GM12878 (cell line): ENCODE results near the gene PHLDA3. TPM values are rescaled to one million over a fixed set of nuclear protein-coding genes. Genes with fewer than 3 reads are reported as not detected.

ENCODE experiments used
- ATAC-seq: fragments of 200-7000 bp; cut with Tn5 transposase; 3 replicates; pipeline ENCODE4 v1.9.1; 2020; ENCODE audit warnings: mild to moderate bottlenecking, moderate library complexity
- BruUV-seq: library from RNA; stranded (reverse); fragments of 400-500 nt; replicated peaks from 2 replicates; lab custom pipeline; 2021; lab: Mats Ljungman, UMichigan
- CTCF ChIA-PET: fragments of 300-600 bp; sonication (Branson Sonifier 250); formaldehyde crosslinking; extraction: SDS; loops from one replicate; lab custom pipeline; 2021; ENCODE audit warnings: inconsistent platforms; lab: Yijun Ruan, JAX
- POLR2A ChIA-PET: fragments of 350-600 bp; formaldehyde crosslinking; extraction: SDS; loops from one replicate; lab custom pipeline; 2021; ENCODE audit warnings: inconsistent platforms; lab: Charles Lee
- RAD21 ChIA-PET: fragments of 300-600 bp; sonication (Branson Sonifier 250); formaldehyde crosslinking; loops from one replicate; lab custom pipeline; 2023; ENCODE audit warnings: antibody characterized with exemption; ENCODE audit not compliant: unreplicated experiment; lab: Charles Lee
- SMC1A ChIA-PET: fragments of 300-600 bp; sonication (Branson Sonifier 250); formaldehyde crosslinking; loops from one replicate; lab custom pipeline; 2023; ENCODE audit not compliant: unreplicated experiment, uncharacterized antibody; lab: Charles Lee
- DNase-seq: peaks from one replicate; pipeline ENCODE4 v3.0.0-alpha.2; 2011; ENCODE audit warnings: low read depth, low spot score
- FAIRE-seq: peaks from 3 replicates; lab custom pipeline; 2011; peaks lifted over from hg19 to GRCh38; lab: Jason Lieb, UNC
- H2AFZ ChIP-seq: 2 replicates; pipeline ENCODE4 v1.6.0; 2011; ENCODE audit warnings: low read depth, low read length, control low read depth; ENCODE audit not compliant: control insufficient read depth
- H3K27ac ChIP-seq: 2 replicates; pipeline ENCODE4 v1.5.1; 2011; ENCODE audit warnings: control low read depth; ENCODE audit not compliant: control insufficient read depth, insufficient read depth
- H3K27me3 ChIP-seq, 2 experiments: replicated peaks in 1 of 2; 2 replicates each; pipeline versions ENCODE4 v1.6.0 to v1.6.1; 2011; ENCODE audit warnings: low read length in 1 of 2; ENCODE audit not compliant: control insufficient read depth in 2 of 2, insufficient read depth in 2 of 2
- H3K36me3 ChIP-seq, 2 experiments: 2 replicates each; pipeline ENCODE4 v1.5.1; 2011; ENCODE audit warnings: low read length in 1 of 2; ENCODE audit not compliant: control insufficient read depth in 2 of 2, insufficient read depth in 2 of 2
- H3K4me1 ChIP-seq: 2 replicates; pipeline ENCODE4 v1.6.1; 2011; ENCODE audit warnings: mild to moderate bottlenecking, low read length, moderate library complexity, mixed read lengths; ENCODE audit not compliant: control insufficient read depth, insufficient read depth
- H3K4me2 ChIP-seq: 2 replicates; pipeline ENCODE4 v1.6.0; 2011; ENCODE audit warnings: control low read depth; ENCODE audit not compliant: control insufficient read depth, insufficient read depth
- H3K4me3 ChIP-seq: fragments of 200-600 bp; sonication (generic); 2 replicates; pipeline ENCODE4 v1.5.1; 2016
- H3K79me2 ChIP-seq: 2 replicates; pipeline ENCODE4 v1.6.0; 2011; ENCODE audit warnings: low read length; ENCODE audit not compliant: control insufficient read depth, insufficient read depth
- H3K9ac ChIP-seq: 2 replicates; pipeline ENCODE4 v1.8.0; 2011; ENCODE audit warnings: low read length, control low read depth, mixed read lengths; ENCODE audit not compliant: control insufficient read depth, insufficient read depth
- H3K9me3 ChIP-seq: replicated peaks from 3 replicates; pipeline ENCODE4 v1.5.1; 2011; ENCODE audit warnings: mild to moderate bottlenecking, low read length; ENCODE audit not compliant: control insufficient read depth, insufficient read depth
- H4K20me1 ChIP-seq: 2 replicates; pipeline ENCODE4 v1.6.0; 2011; ENCODE audit not compliant: control insufficient read depth, insufficient read depth
- ASH2L ChIP-seq: fragments of 300-600, 200-600 bp; sonication (generic); IDR thresholded peaks from 2 replicates; pipeline ENCODE4 v1.6.1; 2017; ENCODE audit warnings: low read depth, mild to moderate bottlenecking, borderline replicate concordance
- ATF2 ChIP-seq: IDR thresholded peaks from 2 replicates; pipeline ENCODE4 v1.6.1; 2012; ENCODE audit warnings: low read length, inconsistent platforms
- BCL11A ChIP-seq: IDR thresholded peaks from 2 replicates; pipeline ENCODE4 v1.6.1; 2011; ENCODE audit warnings: low read depth, low read length
- BCL3 ChIP-seq: IDR thresholded peaks from 2 replicates; pipeline ENCODE4 v1.6.1; 2011; ENCODE audit warnings: borderline replicate concordance, low read depth, mild to moderate bottlenecking, moderate library complexity, low read length; ENCODE audit not compliant: insufficient read depth, poor library complexity, severe bottlenecking
- BHLHE40 ChIP-seq, 2 experiments: fragments of 450-650 bp in 1 of 2; IDR thresholded peaks; 2 replicates each; pipeline ENCODE4 v1.6.1; 2011 to 2017; ENCODE audit warnings: low read depth in 2 of 2, borderline replicate concordance in 1 of 2, improper control_type of control experiment in 1 of 2, low read length in 1 of 2, mild to moderate bottlenecking in 1 of 2
- CBX5 ChIP-seq: sonication (generic); IDR thresholded peaks from 2 replicates; pipeline ENCODE4 v1.6.1; 2016; ENCODE audit warnings: low read depth, moderate library complexity, mild to moderate bottlenecking, inconsistent platforms
- CREM ChIP-seq: IDR thresholded peaks from 2 replicates; pipeline ENCODE4 v1.6.1; 2014; ENCODE audit warnings: antibody characterized with exemption, low read depth
- ELK1 ChIP-seq: IDR thresholded peaks from 2 replicates; pipeline ENCODE4 v1.6.1; 2012; ENCODE audit warnings: low read depth, low read length, improper control_type of control experiment
- EP300 ChIP-seq, 2 experiments: fragments of 150-350 bp in 1 of 2; IDR thresholded peaks; 2 replicates each; pipeline ENCODE4 v1.6.1; 2011 to 2012; ENCODE audit warnings: low read depth in 2 of 2, low read length in 2 of 2, borderline replicate concordance in 1 of 2, improper control_type of control experiment in 1 of 2, inconsistent platforms in 1 of 2; ENCODE audit not compliant: control insufficient read depth in 1 of 2
- HSF1 ChIP-seq: fragments of 150-350 bp; IDR thresholded peaks from 2 replicates; pipeline ENCODE4 v1.6.1; 2014; ENCODE audit warnings: mild to moderate bottlenecking, low read depth, low read length
- IRF5 ChIP-seq: fragments of 450-650 bp; IDR thresholded peaks from 2 replicates; pipeline ENCODE4 v1.6.1; 2017; ENCODE audit warnings: borderline replicate concordance
- KAT2A ChIP-seq: conservative IDR thresholded peaks from 2 replicates; pipeline ENCODE4 v1.6.1; 2011; ENCODE audit warnings: low read depth, low read length; ENCODE audit not compliant: control insufficient read depth
- PAX8 ChIP-seq: fragments of 450-650 bp; IDR thresholded peaks from 2 replicates; pipeline ENCODE4 v1.6.1; 2017; ENCODE audit warnings: mild to moderate bottlenecking, moderate library complexity
- RAD51 ChIP-seq: fragments of 450-650 bp; IDR thresholded peaks from 2 replicates; pipeline ENCODE4 v1.6.1; 2016; ENCODE audit warnings: moderate library complexity, mild to moderate bottlenecking, inconsistent platforms
- RUNX3 ChIP-seq: IDR thresholded peaks from 2 replicates; pipeline ENCODE4 v1.6.1; 2012; ENCODE audit warnings: low read length, inconsistent platforms
- SP1 ChIP-seq: IDR thresholded peaks from one replicate; pipeline ENCODE4 v1.6.1; 2011; ENCODE audit warnings: low read depth, low read length
- SUZ12 ChIP-seq: fragments of 200-600 bp; sonication (generic); IDR thresholded peaks from one replicate; pipeline ENCODE4 v1.6.1; 2018; ENCODE audit warnings: antibody characterized with exemption, mild to moderate bottlenecking; ENCODE audit not compliant: unreplicated experiment
- TBL1XR1 ChIP-seq: IDR thresholded peaks from 2 replicates; pipeline ENCODE4 v1.6.1; 2012; ENCODE audit warnings: low read depth, low read length, improper control_type of control experiment
- WGBS: methylation state at CpG from one replicate; pipeline ENCODE4 v1.1.6; 2016; ENCODE audit warnings: low lambda C conversion rate; ENCODE audit not compliant: insufficient replicate concordance, insufficient coverage; ENCODE audit errors: missing lambda C conversion rate; 5-methylcytosine and 5-hydroxymethylcytosine counted together
- in situ Hi-C: fragments of 300-500 bp; cut with MboI; formaldehyde crosslinking; loops from 9 replicates; pipeline ENCODE4 v1.14.3; 2018; ENCODE audit warnings: mixed read lengths
- intact Hi-C: fragments of 100-400 bp; cut with micrococcal nuclease; formaldehyde crosslinking; loops from one replicate; pipeline ENCODE4 v1.14.2; 2022; ENCODE audit not compliant: unreplicated experiment
- polyA plus RNA-seq, 11 experiments: library from polyadenylated mRNA; depleted of rRNA in 4 of 11; unstranded in 6 of 11; stranded (reverse) in 5 of 11; fragments of >200 nt; fragmentation: Nextera tagmentation in 4 of 11; fragmentation: Illumina TruSeq in 1 of 11; extraction: Ambion mirVana in 4 of 11; extraction: Trizol in 1 of 11; gene quantifications; 1 replicate in 1 of 11; 2 replicates in 10 of 11; pipeline versions ENCODE4 v1.2.1 to v1.2.3, GENCODE V29; 2011 to 2016; ENCODE audit warnings: inconsistent platforms in 2 of 11, missing spikeins in 2 of 11, low read depth in 1 of 11
- total RNA-seq, 4 experiments: library from RNA; depleted of rRNA in 3 of 4; stranded (reverse); fragments of >200 nt in 3 of 4; fragmentation: Illumina TruSeq in 1 of 4; extraction: Trizol in 1 of 4; gene quantifications; 2 replicates each; pipeline versions ENCODE4 v1.2.1 to v1.2.3, GENCODE V29; 2013 to 2021

The PHLDA3 gene
- total and polyA plus RNA-seq, 10 of the 15 experiments (the other 5 are each of a cell fraction or from before 2014, with no cell fraction given): 0.60 to 57.4 (median 21.8) TPM

- ChIA-PET RAD21 (interaction anchor here (0.6 to 15.3 kb wide), 4 partner anchors 9 to 81 kb away, joined by 3 to 505 read pairs (median 75); no protein-coding TSS in a partner anchor), CTCF (interaction anchor here (0.9 to 11.2 kb wide), 5 partner anchors 25 to 124 kb away, joined by 3 to 814 read pairs (median 50); no protein-coding TSS in a partner anchor), SMC1A (interaction anchor here (1.1 to 18.7 kb wide), 3 partner anchors 8 to 59 kb away, joined by 3 to 514 read pairs (median 56); no protein-coding TSS in a partner anchor), POLR2A (interaction anchor here (2.2 to 3.4 kb wide), 2 partner anchors 22 to 26 kb away, joined by 6 to 17 read pairs; no protein-coding TSS in a partner anchor)
- no peaks in the 10 kb centered on the region for H3K9me3 ChIP-seq
- ATAC-seq: no peak
- 96% methylated on average over 2 of the region's 2 CpGs for WGBS
- DNase-seq: no peak
- in situ Hi-C loops: no loop called here
- intact Hi-C loops: no loop called here
- H3K79me2 ChIP-seq: peaks cover 27% of the 10 kb centered on the region
- no peak overlapping the region for H3K27ac ChIP-seq
- no peak overlapping the region for H3K4me2 ChIP-seq
- no peak for FAIRE-seq
- H3K4me1 ChIP-seq: peaks cover 49% of the 10 kb centered on the region
- H3K27me3 ChIP-seq: no peaks in the 10 kb centered on the region
- H2AFZ ChIP-seq: no peak overlapping the region
- no peak overlapping the region for H3K9ac ChIP-seq
- no peaks in the 10 kb centered on the region for H3K36me3 ChIP-seq
- no peaks in the 10 kb centered on the region for H4K20me1 ChIP-seq
- BruUV-seq: no TSS peak
- no peak overlapping the region for H3K4me3 ChIP-seq
- TF ChIP-seq BCL11A (no peak), EP300 (IDR thresholded peaks at IDR 0.05; ENCODE audit: borderline replicate concordance in 1 of 2, control insufficient read depth in 1 of 2, low read depth in 2 of 2, low read length in 2 of 2) (no peak), CREM (no peak), RUNX3 (no peak), ELK1 (no peak), TBL1XR1 (no peak), ATF2 (no peak), PAX8 (no peak), KAT2A (no peak), BHLHE40 (IDR thresholded peaks at IDR 0.05; ENCODE audit: borderline replicate concordance in 1 of 2, low read depth in 2 of 2, low read length in 1 of 2) (no peak), RAD51 (no peak), SP1 (no peak), BCL3 (no peak), ASH2L (no peak), SUZ12 (no peak), HSF1 (no peak), CBX5 (no peak), IRF5 (no peak)
Measured at GRCh38 chr1:201508809-201509208, 39.8 kb upstream of the PHLDA3 start.
